ENCODE data around the gene PXK. TPM values are rescaled to one million over a fixed set of nuclear protein-coding genes. Genes with fewer than 3 reads are reported as not detected.

Gene PXK
- polyA plus RNA-seq, 3 donors: 31.5 to 54.0 (median 52.9) TPM

DNA sequence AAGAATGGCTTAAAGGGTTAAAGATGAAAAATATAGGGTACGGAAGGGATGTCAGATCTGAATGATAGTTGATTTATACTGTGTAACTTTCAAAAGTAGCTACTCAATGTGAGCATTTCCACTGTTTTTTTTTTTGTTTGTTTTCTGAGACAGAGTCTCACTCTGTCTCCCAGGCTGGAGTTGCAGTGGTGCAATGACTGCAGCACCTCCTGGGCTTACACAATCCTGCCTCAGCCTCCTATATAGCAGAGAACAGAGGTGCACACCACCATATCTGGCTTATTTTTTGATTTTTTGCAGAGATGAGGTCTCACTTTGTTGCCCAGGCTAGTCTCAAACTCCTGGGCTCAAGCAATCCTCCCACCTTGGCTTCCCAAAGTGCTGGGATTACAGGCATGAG lies 9.9 kb upstream of the PXK start:
- TF ChIP-seq, protein P1, sequence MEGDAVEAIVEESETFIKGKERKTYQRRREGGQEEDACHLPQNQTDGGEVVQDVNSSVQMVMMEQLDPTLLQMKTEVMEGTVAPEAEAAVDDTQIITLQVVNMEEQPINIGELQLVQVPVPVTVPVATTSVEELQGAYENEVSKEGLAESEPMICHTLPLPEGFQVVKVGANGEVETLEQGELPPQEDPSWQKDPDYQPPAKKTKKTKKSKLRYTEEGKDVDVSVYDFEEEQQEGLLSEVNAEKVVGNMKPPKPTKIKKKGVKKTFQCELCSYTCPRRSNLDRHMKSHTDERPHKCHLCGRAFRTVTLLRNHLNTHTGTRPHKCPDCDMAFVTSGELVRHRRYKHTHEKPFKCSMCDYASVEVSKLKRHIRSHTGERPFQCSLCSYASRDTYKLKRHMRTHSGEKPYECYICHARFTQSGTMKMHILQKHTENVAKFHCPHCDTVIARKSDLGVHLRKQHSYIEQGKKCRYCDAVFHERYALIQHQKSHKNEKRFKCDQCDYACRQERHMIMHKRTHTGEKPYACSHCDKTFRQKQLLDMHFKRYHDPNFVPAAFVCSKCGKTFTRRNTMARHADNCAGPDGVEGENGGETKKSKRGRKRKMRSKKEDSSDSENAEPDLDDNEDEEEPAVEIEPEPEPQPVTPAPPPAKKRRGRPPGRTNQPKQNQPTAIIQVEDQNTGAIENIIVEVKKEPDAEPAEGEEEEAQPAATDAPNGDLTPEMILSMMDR (IDR thresholded peaks at IDR 0.05): no peak
- H3K36me3 Mint-ChIP-seq: peaks cover 17 to 18% of the 10 kb centered on the region in 2 donors

DNA sequence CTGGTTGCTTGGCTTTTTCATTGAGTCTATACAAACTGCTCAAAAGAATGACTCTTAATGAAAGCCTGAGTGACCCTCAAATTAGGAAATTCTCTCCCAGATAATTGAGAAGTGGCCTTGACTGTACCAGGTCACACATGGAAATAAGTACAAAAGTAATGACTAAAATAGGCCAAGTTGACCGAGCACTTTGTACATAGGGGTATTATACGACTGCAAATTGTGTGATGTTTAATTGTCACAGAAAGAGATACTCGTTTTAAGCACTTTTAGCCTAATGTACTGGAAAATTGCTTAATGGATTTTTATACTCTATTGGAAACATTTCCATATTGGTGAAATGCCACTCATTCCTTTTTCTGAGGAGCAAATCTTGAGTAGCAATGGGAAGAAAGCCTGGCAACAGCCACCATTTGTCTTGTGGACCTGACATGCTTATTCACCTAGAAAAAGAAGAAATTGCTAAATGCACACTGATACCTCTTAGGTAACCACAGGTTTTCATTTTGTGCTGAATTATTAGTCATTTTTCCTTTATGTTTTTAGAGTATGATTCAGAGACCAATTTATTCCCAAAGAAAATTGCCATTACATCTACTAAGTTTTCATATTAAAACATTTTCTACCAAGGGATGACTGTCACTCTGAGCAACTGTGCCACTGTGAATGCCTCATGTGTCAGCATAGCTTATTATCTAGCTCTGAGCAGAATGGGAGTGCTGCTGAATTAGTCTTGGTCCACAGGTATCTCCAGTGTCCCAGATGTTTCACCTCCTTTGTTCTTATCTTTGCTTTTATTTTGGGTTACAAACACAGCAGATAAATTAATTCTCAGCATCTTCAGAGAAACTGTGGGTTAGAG lies 8.9 kb upstream of the PXK start:
- Histone ChIP-seq H3K27me3 (ENCODE audit: control insufficient read depth in 2 of 2, insufficient read depth in 2 of 2, low read length in 2 of 2) (no peaks in the 10 kb centered on the region), H3K27ac (ENCODE audit: low read depth in 1 of 2, low read length in 2 of 2) (no peak overlapping the region), H3K4me1 (ENCODE audit: control insufficient read depth in 1 of 2, insufficient read depth in 2 of 2, low read length in 2 of 2) (no peaks in the 10 kb centered on the region), H3K4me2 (replicated peaks; ENCODE audit: extremely low read depth, low read length, poor library complexity, severe bottlenecking) (no peak overlapping the region), H4K20me1 (ENCODE audit: insufficient read depth, low read length) (peaks cover 13% of the 10 kb centered on the region), H3K4me3 (replicated peaks in 1 of 3; ENCODE audit: low read depth in 2 of 3, low read length in 3 of 3) (no peak overlapping the region), H3K9ac (ENCODE audit: insufficient read depth, low read length, poor library complexity, severe bottlenecking) (no peak overlapping the region), H3K36me3 (replicated peaks in 1 of 2; ENCODE audit: control insufficient read depth in 1 of 2, insufficient read depth in 2 of 2, low read length in 2 of 2) (peaks cover 6 to 12% of the 10 kb centered on the region in 2 donors), H3K79me2 (ENCODE audit: insufficient read depth, low read length) (peaks cover 5% of the 10 kb centered on the region), H2AFZ (ENCODE audit: insufficient read depth, low read depth, low read length, poor library complexity, severe bottlenecking) (no peak overlapping the region), H3K9me3 (replicated peaks in 1 of 2; ENCODE audit: control insufficient read depth in 1 of 2, insufficient read depth in 1 of 2, low read length in 2 of 2) (no peaks in the 10 kb centered on the region)
- no peak for DNase-seq
- WGBS (ENCODE audit: insufficient coverage): 100% methylated on average over 2 of the region's 3 CpGs
- no peaks in the 10 kb centered on the region for H3K9me3 Mint-ChIP-seq
- peaks cover 5% of the 10 kb centered on the region for H3K4me1 Mint-ChIP-seq
- intact Hi-C loops (cut with micrococcal nuclease): loop anchor here in 1 of 2 donors (5.0 to 10.0 kb wide), 2 partner anchors 89 to 211 kb away; partner anchors contain the start of gene ACOX2
- TF ChIP-seq, protein P1 (IDR thresholded peaks at IDR 0.05): no peak
- peaks cover 0 to 2% (median 2%) of the 10 kb centered on the region in 3 donors for H3K27me3 Mint-ChIP-seq (ENCODE audit: low read depth in 3 of 3)
- no peak overlapping the region for H3K4me3 Mint-ChIP-seq
- H3K36me3 Mint-ChIP-seq: peaks cover 10% of the 10 kb centered on the region in 2 donors
- H3K27ac Mint-ChIP-seq: no peak overlapping the region

More for the DNA sequence above, 9.9 kb upstream of the PXK start:
- no peak overlapping the region for H2AFZ ChIP-seq (ENCODE audit: insufficient read depth, low read depth, low read length, poor library complexity, severe bottlenecking)
- no peak overlapping the region for H3K9ac ChIP-seq (ENCODE audit: insufficient read depth, low read length, poor library complexity, severe bottlenecking)
- no peak overlapping the region for H3K4me2 ChIP-seq (replicated peaks; ENCODE audit: extremely low read depth, low read length, poor library complexity, severe bottlenecking)
- H3K27me3 ChIP-seq (ENCODE audit: control insufficient read depth in 2 of 2, insufficient read depth in 2 of 2, low read length in 2 of 2): no peaks in the 10 kb centered on the region
- intact Hi-C loops (cut with micrococcal nuclease): loop anchor here in 1 of 2 donors (5.0 to 10.0 kb wide), 2 partner anchors 90 to 212 kb away; partner anchors contain the start of gene ACOX2
- peaks cover 9% of the 10 kb centered on the region for H3K79me2 ChIP-seq (ENCODE audit: insufficient read depth, low read length)
- H3K9me3 ChIP-seq (replicated peaks in 1 of 2; ENCODE audit: control insufficient read depth in 1 of 2, insufficient read depth in 1 of 2, low read length in 2 of 2): no peaks in the 10 kb centered on the region
- no peak overlapping the region for H3K4me3 ChIP-seq (replicated peaks in 1 of 3; ENCODE audit: low read depth in 2 of 3, low read length in 3 of 3)
- no peak for DNase-seq
- WGBS (ENCODE audit: insufficient coverage): no CpG with 5 or more reads among the region's 1 CpG
- H3K27ac ChIP-seq (ENCODE audit: low read depth in 1 of 2, low read length in 2 of 2): no peak overlapping the region
- H3K4me1 Mint-ChIP-seq: peaks cover 12% of the 10 kb centered on the region
- H3K36me3 ChIP-seq (replicated peaks in 1 of 2; ENCODE audit: control insufficient read depth in 1 of 2, insufficient read depth in 2 of 2, low read length in 2 of 2): peaks cover 6 to 17% of the 10 kb centered on the region in 2 donors
- no peaks in the 10 kb centered on the region for H3K9me3 Mint-ChIP-seq
- H4K20me1 ChIP-seq (ENCODE audit: insufficient read depth, low read length): peaks cover 18% of the 10 kb centered on the region
- no peak overlapping the region for H3K4me3 Mint-ChIP-seq
- peaks cover 0 to 2% (median 2%) of the 10 kb centered on the region in 3 donors for H3K27me3 Mint-ChIP-seq (ENCODE audit: low read depth in 3 of 3)
- no peak overlapping the region for H3K27ac Mint-ChIP-seq
- peaks cover 7% of the 10 kb centered on the region in 2 donors for H3K4me1 ChIP-seq (ENCODE audit: control insufficient read depth in 1 of 2, insufficient read depth in 2 of 2, low read length in 2 of 2)
